Esophagus muscularis mucosa (tissue), 4 donors: ENCODE data around the gene PRKCD.

Experiments
- CTCF ChIP-seq, 3 experiments: fragments of 200-600 bp in 2 of 3; fragments of 450-650 bp in 1 of 3; sonication (generic) in 2 of 3; IDR thresholded peaks; one replicate each; pipeline ENCODE4 v1.5.1; 2017 to 2019; ENCODE audit warnings: antibody characterized with exemption in 3 of 3, mild to moderate bottlenecking in 2 of 3, moderate library complexity in 1 of 3
- EP300 ChIP-seq: sonication (generic); formaldehyde crosslinking; IDR thresholded peaks from one replicate; pipeline ENCODE4 v1.6.1; 2017; ENCODE audit warnings: antibody characterized with exemption
- POLR2A ChIP-seq: fragments of 450-650 bp; IDR thresholded peaks from one replicate; pipeline ENCODE4 v1.6.1; 2017; ENCODE audit warnings: antibody characterized with exemption, moderate library complexity, mild to moderate bottlenecking, low read depth
- POLR2AphosphoS5 ChIP-seq, 2 donors: sonication (generic); formaldehyde crosslinking; IDR thresholded peaks; one replicate each; pipeline ENCODE4 v1.6.1; 2017; ENCODE audit warnings: antibody characterized with exemption in 2 of 2

GRCh38 chr3:53157974-53158580, 2.9 kb upstream of the PRKCD start:
- no peak for TF ChIP-seq POLR2AphosphoS5 (IDR thresholded peaks at IDR 0.05)
- TF ChIP-seq CTCF (IDR thresholded peaks at IDR 0.05), result no peak
- no peak for TF ChIP-seq EP300
- TF ChIP-seq POLR2A, result no peak
